ENCODE results near the gene GALNT14.

Gene GALNT14

DNA sequence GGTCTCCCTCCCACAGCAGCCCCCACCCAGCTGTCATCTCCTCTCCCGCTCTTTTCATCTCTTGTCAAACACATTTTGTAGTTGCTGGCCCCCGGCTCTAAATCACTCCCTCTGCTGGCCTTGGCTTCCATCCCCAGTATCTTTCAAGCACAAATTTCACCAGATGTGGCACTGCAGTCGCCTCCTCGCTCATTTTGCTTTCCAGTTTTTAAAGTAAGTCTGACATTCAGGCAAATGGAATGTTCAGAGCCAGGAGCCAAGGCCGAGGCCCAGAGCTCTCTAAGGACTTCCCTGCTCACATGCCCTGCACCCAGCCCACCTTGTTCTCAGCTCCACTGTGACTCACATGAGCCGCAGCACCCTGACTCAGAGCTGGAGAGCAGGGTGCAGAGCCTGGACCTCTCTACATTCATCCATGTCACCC is 158.4 kb downstream of the GALNT14 start:
- Histone ChIP-seq H3K36me3 (ENCODE audit: insufficient read depth, low read length) (no peaks in the 10 kb centered on the region), H3K27me3 (ENCODE audit: insufficient read depth, low read length) (no peaks in the 10 kb centered on the region), H3K9me3 (ENCODE audit: low read length) (no peaks in the 10 kb centered on the region), H3K4me3 (ENCODE audit: low read length) (no peak overlapping the region), H2AFZ (ENCODE audit: low read depth, low read length) (no peak overlapping the region), H3K4me1 (ENCODE audit: insufficient read depth, low read length) (no peaks in the 10 kb centered on the region)

DNA sequence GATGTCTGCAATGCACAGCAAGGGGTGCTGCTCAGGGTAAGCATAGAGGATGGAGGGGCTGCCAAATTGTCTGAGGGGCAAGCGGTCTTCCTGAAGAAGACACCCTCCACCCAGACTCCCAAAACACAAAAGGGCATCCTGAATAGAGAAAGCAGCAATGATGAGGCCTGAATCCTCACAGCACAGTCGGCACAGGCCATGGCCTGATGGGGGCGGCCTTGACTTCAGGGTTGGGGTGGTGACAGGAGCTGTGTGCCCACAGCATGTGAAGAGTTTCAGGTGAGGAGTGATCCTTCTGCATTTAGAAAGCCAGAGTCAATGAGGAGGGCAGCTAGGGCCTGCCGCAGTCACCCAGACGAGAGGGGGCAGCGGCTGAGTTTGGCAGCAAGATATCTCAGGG is 159.4 kb downstream of the GALNT14 start:
- H3K36me3 ChIP-seq (ENCODE audit: insufficient read depth, low read length) = no peaks in the 10 kb centered on the region
- H3K4me1 ChIP-seq (ENCODE audit: insufficient read depth, low read length) = no peaks in the 10 kb centered on the region
- H3K27me3 ChIP-seq (ENCODE audit: insufficient read depth, low read length) = no peaks in the 10 kb centered on the region
- no peak overlapping the region for H2AFZ ChIP-seq (ENCODE audit: low read depth, low read length)
- no peaks in the 10 kb centered on the region for H3K9me3 ChIP-seq (ENCODE audit: low read length)
- no peak overlapping the region for H3K4me3 ChIP-seq (ENCODE audit: low read length)

DNA sequence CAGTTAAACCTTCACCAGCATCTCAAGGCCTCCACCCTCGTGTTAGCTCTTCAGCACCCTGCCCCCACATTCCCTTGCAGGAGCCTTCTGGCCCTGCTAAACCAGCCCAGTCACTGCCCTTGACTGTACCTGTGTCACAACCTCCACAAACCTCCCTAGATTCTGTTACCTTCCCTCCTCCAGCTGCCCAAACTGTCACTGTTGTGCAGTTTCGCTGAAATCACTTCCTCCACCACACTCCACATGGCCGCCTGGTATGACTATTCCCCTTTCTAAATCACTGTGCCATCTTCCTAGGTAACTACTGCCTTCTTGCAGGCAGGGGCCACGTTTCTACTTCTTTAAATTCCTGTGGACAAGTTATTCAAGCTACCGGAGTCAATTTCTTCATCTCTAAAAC is 160.2 kb downstream of the GALNT14 start:
- Histone ChIP-seq H3K4me1 (ENCODE audit: insufficient read depth, low read length) (no peaks in the 10 kb centered on the region), H3K9me3 (ENCODE audit: low read length) (no peaks in the 10 kb centered on the region), H3K36me3 (ENCODE audit: insufficient read depth, low read length) (no peaks in the 10 kb centered on the region), H3K4me3 (ENCODE audit: low read length) (no peak overlapping the region), H2AFZ (ENCODE audit: low read depth, low read length) (no peak overlapping the region), H3K27me3 (ENCODE audit: insufficient read depth, low read length) (no peaks in the 10 kb centered on the region)

DNA sequence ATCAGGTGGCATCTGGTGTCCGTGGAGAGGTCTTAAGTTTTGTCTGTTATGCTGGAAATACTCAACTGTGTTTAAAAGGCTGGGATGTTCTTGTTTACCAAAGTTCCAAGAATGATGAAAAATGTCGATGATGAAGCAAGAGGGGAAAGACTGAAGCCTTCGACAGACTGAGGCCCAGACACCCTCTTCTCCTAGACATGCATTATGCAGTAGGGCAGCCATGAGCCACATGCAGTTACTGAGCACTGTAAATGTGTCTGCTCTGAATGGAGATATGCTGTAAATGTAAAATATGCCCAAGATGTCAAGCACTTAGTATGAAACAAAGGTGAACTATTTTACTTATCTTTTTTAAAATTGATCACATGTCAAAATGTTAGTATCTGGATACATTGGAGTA is 163.1 kb downstream of the GALNT14 start:
- H3K4me1 ChIP-seq (ENCODE audit: insufficient read depth, low read length) = no peaks in the 10 kb centered on the region
- no peaks in the 10 kb centered on the region for H3K36me3 ChIP-seq (ENCODE audit: insufficient read depth, low read length)
- H3K4me3 ChIP-seq (ENCODE audit: low read length) = no peak overlapping the region
- no peaks in the 10 kb centered on the region for H3K9me3 ChIP-seq (ENCODE audit: low read length)
- no peaks in the 10 kb centered on the region for H3K27me3 ChIP-seq (ENCODE audit: insufficient read depth, low read length)
- H2AFZ ChIP-seq (ENCODE audit: low read depth, low read length) = no peak overlapping the region

DNA sequence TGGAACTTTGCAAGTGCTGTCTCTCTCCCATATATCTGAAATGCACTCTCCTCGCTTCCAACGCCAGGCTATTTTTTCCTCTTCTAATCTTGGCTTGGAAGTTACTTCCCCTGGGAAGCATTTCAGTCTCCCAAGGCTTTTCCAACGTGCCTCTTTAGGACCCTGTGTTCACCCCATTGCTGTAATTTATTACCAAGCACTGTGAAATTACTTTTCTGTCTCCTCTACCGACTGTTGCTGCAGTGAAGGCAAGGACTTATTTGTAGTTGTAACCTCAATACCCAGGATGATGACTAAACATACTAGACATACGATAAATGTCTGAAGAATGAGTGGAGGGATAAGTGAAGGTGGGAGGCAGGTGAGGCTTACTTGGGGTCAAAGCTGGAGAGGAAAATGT is 163.7 kb downstream of the GALNT14 start:
- no peak overlapping the region for H2AFZ ChIP-seq (ENCODE audit: low read depth, low read length)
- H3K4me1 ChIP-seq (ENCODE audit: insufficient read depth, low read length) = no peaks in the 10 kb centered on the region
- H3K9me3 ChIP-seq (ENCODE audit: low read length) = no peaks in the 10 kb centered on the region

DNA sequence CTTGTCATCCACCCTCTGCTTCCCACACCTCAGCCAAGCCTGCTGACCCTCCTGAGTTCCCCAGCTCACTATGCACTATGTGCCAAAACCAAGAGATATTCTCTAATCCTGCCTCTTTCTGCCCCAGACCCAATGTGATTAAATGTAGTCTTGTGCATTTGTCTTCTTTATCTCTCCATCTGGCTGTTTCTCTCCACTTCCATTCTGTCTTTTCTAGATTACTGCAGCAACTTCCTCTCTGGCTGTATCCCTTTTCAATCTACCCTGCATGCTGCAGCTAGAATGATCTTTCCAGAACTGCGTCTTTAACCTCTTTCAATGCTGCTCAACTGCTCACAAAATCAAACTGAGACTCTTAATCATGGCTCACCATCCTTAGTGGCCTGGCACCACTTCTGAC is 164.1 kb downstream of the GALNT14 start:
- Histone ChIP-seq H2AFZ (ENCODE audit: low read depth, low read length) (no peak overlapping the region), H3K4me3 (ENCODE audit: low read length) (no peak overlapping the region), H3K9me3 (ENCODE audit: low read length) (no peaks in the 10 kb centered on the region), H3K36me3 (ENCODE audit: insufficient read depth, low read length) (no peaks in the 10 kb centered on the region), H3K4me1 (ENCODE audit: insufficient read depth, low read length) (no peaks in the 10 kb centered on the region), H3K27me3 (ENCODE audit: insufficient read depth, low read length) (no peaks in the 10 kb centered on the region)

More for the DNA sequence above, 163.7 kb downstream of the GALNT14 start:
- Histone ChIP-seq H3K27me3 (ENCODE audit: insufficient read depth, low read length) (no peaks in the 10 kb centered on the region), H3K4me3 (ENCODE audit: low read length) (no peak overlapping the region), H3K36me3 (ENCODE audit: insufficient read depth, low read length) (no peaks in the 10 kb centered on the region)

DNA sequence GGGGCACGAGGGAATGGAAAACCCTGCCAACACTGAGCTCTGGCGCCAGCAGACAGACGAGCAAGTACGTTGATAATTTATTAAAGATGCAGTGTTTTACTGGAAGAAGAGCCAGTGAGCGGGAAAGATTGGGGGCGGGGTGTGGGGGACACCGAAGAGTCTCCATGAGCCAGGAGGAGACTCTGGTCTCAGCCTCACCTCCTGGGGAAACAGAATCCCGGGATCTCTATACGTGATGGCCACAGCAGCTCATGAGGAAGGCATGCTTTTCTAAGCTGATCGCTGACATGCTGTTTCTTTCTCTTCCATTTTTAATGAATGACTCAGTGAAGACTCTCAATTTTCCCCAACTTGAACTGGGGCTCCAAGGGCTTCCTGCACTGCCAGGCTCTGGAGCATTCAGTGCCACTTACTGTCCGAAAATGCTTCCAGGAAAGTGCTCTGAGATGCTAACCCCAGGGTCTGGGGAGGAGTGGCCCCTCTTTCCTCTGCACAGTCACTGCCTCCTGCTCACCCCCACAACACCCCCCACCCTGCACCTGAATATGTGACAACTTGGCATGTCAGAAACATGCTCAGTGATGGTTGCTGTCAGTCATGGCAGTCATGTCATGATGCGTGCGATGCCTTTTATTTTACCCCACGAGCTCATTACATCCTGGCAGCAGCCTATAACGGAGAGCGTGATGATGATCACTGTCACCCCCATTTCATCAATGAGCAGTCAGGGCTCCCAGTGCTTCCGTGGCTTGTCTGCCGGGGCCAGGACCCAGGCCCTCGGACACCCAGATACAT is 166.8 kb downstream of the GALNT14 start:
- no peaks in the 10 kb centered on the region for H3K4me1 ChIP-seq (ENCODE audit: insufficient read depth, low read length)
- no peak overlapping the region for H3K4me3 ChIP-seq (ENCODE audit: low read length)
- no peaks in the 10 kb centered on the region for H3K36me3 ChIP-seq (ENCODE audit: insufficient read depth, low read length)
- no peaks in the 10 kb centered on the region for H3K9me3 ChIP-seq (ENCODE audit: low read length)
- no peak overlapping the region for H2AFZ ChIP-seq (ENCODE audit: low read depth, low read length)
- no peaks in the 10 kb centered on the region for H3K27me3 ChIP-seq (ENCODE audit: insufficient read depth, low read length)

DNA sequence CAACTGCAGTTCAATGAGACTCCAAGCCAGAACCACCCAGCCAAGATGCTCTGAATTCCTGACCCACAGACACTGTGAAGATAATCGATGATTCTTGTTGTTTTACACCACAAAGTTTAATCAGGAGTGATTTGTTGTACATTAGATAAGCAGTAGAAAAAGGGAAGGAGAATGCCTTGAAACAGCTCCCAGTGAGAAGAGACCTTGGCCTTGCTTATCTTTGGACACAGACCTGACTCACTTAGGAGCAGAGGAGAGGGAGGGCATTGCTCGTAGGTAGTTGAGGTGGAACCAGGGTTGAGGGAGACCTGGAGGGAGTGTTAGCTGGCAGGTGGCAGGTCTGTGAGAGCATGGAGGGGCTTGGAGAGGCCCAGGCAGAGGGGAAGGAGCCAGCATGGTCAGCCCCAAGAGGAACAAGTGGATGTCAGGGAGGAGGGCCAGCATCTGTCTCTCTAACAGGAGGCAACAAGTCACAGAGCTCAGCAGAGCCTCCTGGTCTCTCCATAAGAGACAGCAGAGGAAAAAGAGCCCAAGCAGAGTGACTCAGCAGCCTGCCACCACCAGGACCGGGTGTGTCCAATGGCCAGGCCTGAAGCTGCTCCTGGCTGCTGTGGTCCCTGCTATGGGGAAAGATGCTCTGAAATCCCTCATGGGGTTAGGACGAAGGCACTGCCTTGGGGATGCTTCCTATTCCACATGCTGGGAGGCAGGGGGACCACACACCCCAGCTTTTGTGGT is 169.4 kb downstream of the GALNT14 start:
- no peaks in the 10 kb centered on the region for H3K9me3 ChIP-seq (ENCODE audit: low read length)
- H3K27me3 ChIP-seq (ENCODE audit: insufficient read depth, low read length) = peaks cover 2% of the 10 kb centered on the region
- H3K4me1 ChIP-seq (ENCODE audit: insufficient read depth, low read length) = no peaks in the 10 kb centered on the region
- H2AFZ ChIP-seq (ENCODE audit: low read depth, low read length) = no peak overlapping the region
- no peaks in the 10 kb centered on the region for H3K36me3 ChIP-seq (ENCODE audit: insufficient read depth, low read length)
- no peak overlapping the region for H3K4me3 ChIP-seq (ENCODE audit: low read length)

DNA sequence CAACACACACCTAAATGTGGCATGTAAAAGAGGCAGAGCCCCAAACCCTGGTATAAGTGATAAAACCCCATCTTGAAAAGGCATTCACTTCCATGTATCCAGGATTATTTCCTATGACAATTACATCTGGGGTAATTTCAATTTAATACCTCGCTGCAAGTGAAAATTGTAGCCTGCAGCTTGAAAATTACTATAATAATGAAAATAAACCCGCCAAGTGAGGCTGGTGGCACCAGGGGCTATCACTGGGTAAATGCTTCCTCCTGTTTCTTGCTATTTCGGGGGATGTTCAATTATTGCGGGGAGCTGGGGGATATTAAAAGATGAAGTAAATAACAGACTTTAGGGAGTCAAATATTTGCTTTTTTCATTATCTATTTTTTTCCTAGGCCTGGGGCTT is 171.5 kb downstream of the GALNT14 start:
- peaks cover 2% of the 10 kb centered on the region for H3K27me3 ChIP-seq (ENCODE audit: insufficient read depth, low read length)
- no peak overlapping the region for H2AFZ ChIP-seq (ENCODE audit: low read depth, low read length)
- no peaks in the 10 kb centered on the region for H3K9me3 ChIP-seq (ENCODE audit: low read length)
- H3K36me3 ChIP-seq (ENCODE audit: insufficient read depth, low read length) = no peaks in the 10 kb centered on the region
- no peaks in the 10 kb centered on the region for H3K4me1 ChIP-seq (ENCODE audit: insufficient read depth, low read length)
- H3K4me3 ChIP-seq (ENCODE audit: low read length) = no peak overlapping the region

DNA sequence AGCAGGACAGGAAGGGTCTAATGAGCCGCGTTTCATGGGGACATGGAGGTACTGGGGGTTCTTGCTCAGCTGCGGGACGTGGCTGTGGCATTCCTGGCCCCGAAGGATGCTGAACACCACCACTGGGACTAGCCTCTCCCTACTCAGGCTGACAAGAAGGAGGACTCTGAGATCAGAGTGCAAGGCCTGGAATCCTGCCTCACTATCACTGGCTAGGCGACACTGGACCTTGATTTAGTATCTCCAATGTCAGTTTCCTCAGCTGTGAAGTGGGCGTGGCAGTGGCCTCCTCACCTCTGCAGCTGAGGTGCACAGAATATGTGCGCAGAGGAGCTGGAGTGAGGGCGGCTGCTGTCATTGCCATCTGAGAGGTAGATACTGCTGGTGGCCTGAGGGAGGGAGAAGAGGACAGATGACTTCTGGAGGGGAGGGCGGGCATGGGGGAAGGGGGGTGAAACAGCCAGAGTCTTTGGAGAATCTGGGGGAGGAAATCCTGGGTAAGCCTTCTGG is 173.2 kb downstream of the GALNT14 start:
- Histone ChIP-seq H3K4me3 (ENCODE audit: low read length) (no peak overlapping the region), H3K9me3 (ENCODE audit: low read length) (no peaks in the 10 kb centered on the region), H3K27me3 (ENCODE audit: insufficient read depth, low read length) (peaks cover 2% of the 10 kb centered on the region), H3K36me3 (ENCODE audit: insufficient read depth, low read length) (no peaks in the 10 kb centered on the region), H2AFZ (ENCODE audit: low read depth, low read length) (no peak overlapping the region), H3K4me1 (ENCODE audit: insufficient read depth, low read length) (no peaks in the 10 kb centered on the region)

DNA sequence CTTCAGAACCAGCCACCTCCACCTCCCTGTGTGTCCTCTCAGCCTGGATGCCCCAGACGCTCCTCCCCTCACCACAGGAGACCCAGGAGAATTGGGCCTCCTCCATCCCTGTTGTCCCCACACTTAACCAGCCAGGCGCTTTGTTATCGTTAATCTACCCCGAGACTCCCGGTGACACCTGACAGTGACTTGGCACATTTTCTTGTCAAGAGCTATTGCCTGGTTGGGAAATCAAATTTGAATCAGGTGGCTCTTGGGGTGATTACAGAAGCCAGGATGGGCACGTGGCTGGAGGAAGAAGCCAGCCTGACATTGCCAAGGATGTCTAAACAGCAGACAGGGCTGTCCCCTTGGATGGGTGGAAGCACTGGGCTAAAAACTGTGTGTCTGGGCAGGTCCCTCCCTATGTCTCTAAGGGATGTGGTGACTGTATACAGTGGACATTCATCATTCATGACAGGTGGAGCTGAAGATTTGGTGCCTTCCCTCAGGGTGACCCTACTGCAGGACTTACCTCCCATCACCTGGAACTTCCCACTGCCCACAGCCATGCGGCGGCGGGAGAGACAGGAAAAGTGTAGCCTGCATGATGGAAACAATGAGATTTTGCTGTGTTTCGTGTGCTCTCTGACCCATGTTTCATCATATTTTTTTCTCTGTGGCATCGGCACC is 173.8 kb downstream of the GALNT14 start:
- Histone ChIP-seq H3K36me3 (ENCODE audit: insufficient read depth, low read length) (no peaks in the 10 kb centered on the region), H3K9me3 (ENCODE audit: low read length) (no peaks in the 10 kb centered on the region), H2AFZ (ENCODE audit: low read depth, low read length) (no peak overlapping the region), H3K4me3 (ENCODE audit: low read length) (no peak overlapping the region), H3K4me1 (ENCODE audit: insufficient read depth, low read length) (no peaks in the 10 kb centered on the region), H3K27me3 (ENCODE audit: insufficient read depth, low read length) (peaks cover 2% of the 10 kb centered on the region)

DNA sequence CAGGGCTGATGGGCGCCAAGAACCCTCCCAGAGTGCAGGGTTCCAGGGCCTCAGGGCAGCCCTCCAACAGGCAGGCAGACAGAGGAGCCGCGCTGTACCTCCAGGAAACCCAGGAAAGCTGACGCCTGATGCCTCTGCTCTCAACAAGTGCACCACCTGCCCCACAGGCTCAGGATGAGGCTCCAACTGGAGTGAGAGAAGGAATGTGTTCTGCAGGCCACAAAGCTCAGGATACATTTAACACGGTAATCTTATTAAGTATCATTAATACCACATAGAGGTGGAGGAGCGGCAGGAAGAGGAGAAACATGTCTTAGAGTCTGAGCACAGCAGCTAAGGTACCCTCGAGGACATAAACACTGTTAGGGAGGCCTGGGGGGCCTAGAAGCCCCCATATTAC is 175.1 kb downstream of the GALNT14 start:
- H3K9me3 ChIP-seq (ENCODE audit: low read length) = no peaks in the 10 kb centered on the region
- no peaks in the 10 kb centered on the region for H3K4me1 ChIP-seq (ENCODE audit: insufficient read depth, low read length)
- H3K4me3 ChIP-seq (ENCODE audit: low read length) = no peak overlapping the region
- H3K27me3 ChIP-seq (ENCODE audit: insufficient read depth, low read length) = peaks cover 2% of the 10 kb centered on the region
- H3K36me3 ChIP-seq (ENCODE audit: insufficient read depth, low read length) = no peaks in the 10 kb centered on the region
- H2AFZ ChIP-seq (ENCODE audit: low read depth, low read length) = no peak overlapping the region

DNA sequence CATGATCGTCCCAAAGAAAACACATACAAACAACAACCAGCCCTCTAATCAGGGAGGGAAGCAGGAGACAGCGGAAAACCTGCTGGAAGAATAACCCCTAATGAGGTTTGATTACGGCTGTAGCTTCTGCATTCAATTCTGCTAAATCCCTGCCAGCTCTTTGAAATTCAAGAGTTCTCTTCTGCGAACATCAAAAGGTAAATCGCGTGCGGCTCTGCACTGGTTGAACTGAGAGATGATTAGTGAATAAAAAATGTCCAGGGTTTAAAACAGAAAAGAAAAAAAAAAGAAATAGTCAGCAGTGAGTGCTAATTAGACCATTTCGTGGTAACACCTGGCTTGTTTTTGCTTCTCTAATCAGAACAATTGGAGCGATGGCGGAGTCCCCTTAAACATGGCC is 178.0 kb downstream of the GALNT14 start:
- Histone ChIP-seq H3K4me1 (ENCODE audit: insufficient read depth, low read length) (no peaks in the 10 kb centered on the region), H2AFZ (ENCODE audit: low read depth, low read length) (no peak overlapping the region), H3K36me3 (ENCODE audit: insufficient read depth, low read length) (no peaks in the 10 kb centered on the region), H3K9me3 (ENCODE audit: low read length) (no peaks in the 10 kb centered on the region), H3K4me3 (ENCODE audit: low read length) (no peak overlapping the region), H3K27me3 (ENCODE audit: insufficient read depth, low read length) (no peaks in the 10 kb centered on the region)
